Neural progenitor cell (in vitro differentiated cells): ENCODE data around the gene ZNF385C.

Experiments
- EZH2phosphoT487 ChIP-seq: fragments of 200-600 bp; sonication (generic); IDR thresholded peaks from 2 replicates; pipeline ENCODE4 v1.6.1; 2017; ENCODE audit warnings: antibody characterized with exemption
- TF ChIP-seq, protein P1 (sequence below): fragments of 200-600 bp; sonication (generic); IDR thresholded peaks from 2 replicates; pipeline ENCODE4 v1.5.1; 2017; ENCODE audit warnings: antibody characterized with exemption, mild to moderate bottlenecking

- TF ChIP-seq, protein P1, sequence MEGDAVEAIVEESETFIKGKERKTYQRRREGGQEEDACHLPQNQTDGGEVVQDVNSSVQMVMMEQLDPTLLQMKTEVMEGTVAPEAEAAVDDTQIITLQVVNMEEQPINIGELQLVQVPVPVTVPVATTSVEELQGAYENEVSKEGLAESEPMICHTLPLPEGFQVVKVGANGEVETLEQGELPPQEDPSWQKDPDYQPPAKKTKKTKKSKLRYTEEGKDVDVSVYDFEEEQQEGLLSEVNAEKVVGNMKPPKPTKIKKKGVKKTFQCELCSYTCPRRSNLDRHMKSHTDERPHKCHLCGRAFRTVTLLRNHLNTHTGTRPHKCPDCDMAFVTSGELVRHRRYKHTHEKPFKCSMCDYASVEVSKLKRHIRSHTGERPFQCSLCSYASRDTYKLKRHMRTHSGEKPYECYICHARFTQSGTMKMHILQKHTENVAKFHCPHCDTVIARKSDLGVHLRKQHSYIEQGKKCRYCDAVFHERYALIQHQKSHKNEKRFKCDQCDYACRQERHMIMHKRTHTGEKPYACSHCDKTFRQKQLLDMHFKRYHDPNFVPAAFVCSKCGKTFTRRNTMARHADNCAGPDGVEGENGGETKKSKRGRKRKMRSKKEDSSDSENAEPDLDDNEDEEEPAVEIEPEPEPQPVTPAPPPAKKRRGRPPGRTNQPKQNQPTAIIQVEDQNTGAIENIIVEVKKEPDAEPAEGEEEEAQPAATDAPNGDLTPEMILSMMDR = no peak
- no peak for TF ChIP-seq EZH2phosphoT487
Observed at GRCh38 chr17:42141382-42141781, 43.1 kb upstream of the ZNF385C start.
